ENCODE results near the gene CLCF1. TPM values are rescaled to one million over a fixed set of nuclear protein-coding genes. Genes with fewer than 3 reads are reported as not detected.

CLCF1 gene
- total RNA-seq, result 1 to 10 TPM; 1.7 to 4.0 TPM

GRCh38 chr11:67372993-67373647 is at the start of gene CLCF1:
CLCF1 (minus strand) TSS chr11:67373598; CDS start chr11:67373539, 59 bp downstream.
- TF ChIP-seq, protein P1, sequence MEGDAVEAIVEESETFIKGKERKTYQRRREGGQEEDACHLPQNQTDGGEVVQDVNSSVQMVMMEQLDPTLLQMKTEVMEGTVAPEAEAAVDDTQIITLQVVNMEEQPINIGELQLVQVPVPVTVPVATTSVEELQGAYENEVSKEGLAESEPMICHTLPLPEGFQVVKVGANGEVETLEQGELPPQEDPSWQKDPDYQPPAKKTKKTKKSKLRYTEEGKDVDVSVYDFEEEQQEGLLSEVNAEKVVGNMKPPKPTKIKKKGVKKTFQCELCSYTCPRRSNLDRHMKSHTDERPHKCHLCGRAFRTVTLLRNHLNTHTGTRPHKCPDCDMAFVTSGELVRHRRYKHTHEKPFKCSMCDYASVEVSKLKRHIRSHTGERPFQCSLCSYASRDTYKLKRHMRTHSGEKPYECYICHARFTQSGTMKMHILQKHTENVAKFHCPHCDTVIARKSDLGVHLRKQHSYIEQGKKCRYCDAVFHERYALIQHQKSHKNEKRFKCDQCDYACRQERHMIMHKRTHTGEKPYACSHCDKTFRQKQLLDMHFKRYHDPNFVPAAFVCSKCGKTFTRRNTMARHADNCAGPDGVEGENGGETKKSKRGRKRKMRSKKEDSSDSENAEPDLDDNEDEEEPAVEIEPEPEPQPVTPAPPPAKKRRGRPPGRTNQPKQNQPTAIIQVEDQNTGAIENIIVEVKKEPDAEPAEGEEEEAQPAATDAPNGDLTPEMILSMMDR (IDR thresholded peaks at IDR 0.05), result no peak
- Histone ChIP-seq H3K4me1 (peaks cover 15% of the 10 kb centered on the region), H3K27ac (peak within 1 kb of the TSS; percentile 95), H3K9ac (ENCODE audit: low read depth in 2 of 2, low read length in 2 of 2) (peak within 1 kb of the TSS; percentile 71 to 94), H3K36me3 (no peaks in the 10 kb centered on the region), H3K4me3 (peak within 1 kb of the TSS; percentile 75), H3K27me3 (no peaks in the 10 kb centered on the region), H3K9me3 (no peaks in the 10 kb centered on the region)
- peak; percentile 71 for DNase-seq
- intact Hi-C loops (cut with DNase I), result no loop called here

- Histone ChIP-seq H3K4me1 (no peaks in the 10 kb centered on the region), H3K9me3 (no peaks in the 10 kb centered on the region), H3K36me3 (no peaks in the 10 kb centered on the region), H3K27ac (no peak overlapping the region), H3K27me3 (no peaks in the 10 kb centered on the region), H3K4me3 (no peak overlapping the region), H3K9ac (ENCODE audit: low read depth in 2 of 2, low read length in 2 of 2) (no peak overlapping the region)
- no peak for DNase-seq
- intact Hi-C loops (cut with DNase I), result no loop called here
- TF ChIP-seq, protein P1 (IDR thresholded peaks at IDR 0.05), result no peak
These were observed 49.5 kb upstream of the CLCF1 start for GRCh38 chr11:67422891-67423290.

DNA sequence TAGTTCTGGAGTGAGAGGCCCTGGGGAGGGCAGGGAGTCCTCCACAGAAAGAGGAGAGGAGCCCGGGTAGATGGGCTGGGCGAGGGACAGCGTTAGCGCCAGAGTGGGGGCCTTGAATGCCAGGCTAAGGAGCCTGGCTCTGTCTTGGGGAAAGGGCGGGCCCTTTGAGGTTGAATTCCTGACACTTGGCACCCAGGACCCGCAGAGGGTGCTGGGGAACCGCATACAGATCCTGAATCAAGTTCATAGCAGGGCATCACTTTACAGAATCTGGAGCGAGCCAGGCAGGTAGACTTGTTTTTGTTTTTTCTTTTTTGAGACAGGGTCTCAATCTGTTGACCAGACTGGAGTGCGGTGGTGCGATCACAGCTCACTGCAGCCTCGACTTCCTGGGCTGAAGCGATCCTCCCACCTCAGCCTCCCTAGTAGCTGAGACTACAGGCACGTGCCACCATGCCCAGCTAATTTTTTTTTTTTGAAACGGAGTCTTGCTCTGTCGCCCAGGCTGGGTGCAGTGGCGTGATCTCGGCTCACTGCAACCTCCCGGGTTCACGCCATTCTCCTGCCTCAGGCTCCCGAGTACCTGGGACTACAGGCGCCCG is 48.1 kb upstream of the CLCF1 start:
- intact Hi-C loops (cut with DNase I), result no loop called here
- no peaks in the 10 kb centered on the region for H3K9me3 ChIP-seq
- no peaks in the 10 kb centered on the region for H3K36me3 ChIP-seq
- H3K4me1 ChIP-seq, result no peaks in the 10 kb centered on the region
- H3K27me3 ChIP-seq, result no peaks in the 10 kb centered on the region
- peak overlapping the region; percentile 88 for H3K27ac ChIP-seq
- peak overlapping the region; percentile 54 for H3K4me3 ChIP-seq
- TF ChIP-seq, protein P1 (IDR thresholded peaks at IDR 0.05), result no peak
- no peak overlapping the region for H3K9ac ChIP-seq (ENCODE audit: low read depth in 2 of 2, low read length in 2 of 2)
- no peak for DNase-seq

DNA sequence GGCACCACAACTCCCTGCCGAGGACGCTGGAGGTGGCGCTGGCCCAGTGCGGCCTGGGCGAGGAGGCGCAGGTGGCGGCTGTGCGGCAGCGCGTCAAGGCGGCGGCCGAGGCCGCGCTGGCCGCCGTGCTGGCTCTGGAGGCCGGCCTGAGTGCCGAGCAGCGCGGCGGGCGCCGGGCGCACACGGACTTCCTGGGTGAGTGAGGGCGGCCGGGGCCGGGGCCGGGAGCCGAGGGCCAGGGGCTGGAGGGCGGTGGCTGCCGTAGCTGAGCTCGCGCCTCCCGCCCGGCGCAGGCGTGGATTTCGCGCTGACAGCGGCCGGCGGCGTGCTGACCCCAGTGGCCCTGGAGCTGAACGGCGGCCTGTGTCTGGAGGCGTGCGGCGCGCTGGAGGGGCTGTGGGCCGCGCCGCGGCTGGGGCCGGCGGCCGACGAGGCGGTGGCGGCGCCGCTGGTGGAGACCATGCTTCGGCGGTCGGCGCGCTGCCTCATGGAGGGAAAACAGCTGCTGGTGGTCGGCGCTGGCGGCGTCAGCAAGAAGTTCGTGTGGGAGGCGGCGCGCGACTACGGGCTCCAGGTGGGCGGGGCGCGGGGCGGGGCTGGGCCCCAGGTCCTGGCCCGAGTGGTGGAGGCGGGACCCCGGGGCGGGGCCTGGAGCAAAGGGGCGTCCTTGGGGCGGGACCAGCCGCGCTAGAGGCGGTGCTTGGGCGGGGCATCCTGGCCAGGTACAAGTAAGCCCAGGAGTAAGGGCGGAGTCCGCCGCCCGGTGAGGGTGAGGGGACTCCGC is 47.4 kb upstream of the CLCF1 start:
- peak overlapping the region; percentile 88 for H3K27ac ChIP-seq
- no peaks in the 10 kb centered on the region for H3K4me1 ChIP-seq
- TF ChIP-seq, protein P1 (IDR thresholded peaks at IDR 0.05), result no peak
- peak overlapping the region; percentile 54 for H3K4me3 ChIP-seq
- no peaks in the 10 kb centered on the region for H3K9me3 ChIP-seq
- no peaks in the 10 kb centered on the region for H3K27me3 ChIP-seq
- peak overlapping the region; percentile 76 to 97 for H3K9ac ChIP-seq (ENCODE audit: low read depth in 2 of 2, low read length in 2 of 2)
- peak; percentile 99 for DNase-seq
- intact Hi-C loops (cut with DNase I), result no loop called here
- H3K36me3 ChIP-seq, result no peaks in the 10 kb centered on the region

- Histone ChIP-seq H3K27ac (peak overlapping the region; percentile 88), H3K36me3 (no peaks in the 10 kb centered on the region), H3K9ac (ENCODE audit: low read depth in 2 of 2, low read length in 2 of 2) (peak overlapping the region; percentile 76 to 97), H3K9me3 (no peaks in the 10 kb centered on the region), H3K4me1 (no peaks in the 10 kb centered on the region), H3K27me3 (no peaks in the 10 kb centered on the region), H3K4me3 (peak overlapping the region; percentile 54)
- intact Hi-C loops (cut with DNase I), result no loop called here
- no peak for DNase-seq
- TF ChIP-seq, protein P1 (IDR thresholded peaks at IDR 0.05), result no peak
These were observed 46.8 kb upstream of the CLCF1 start for GRCh38 chr11:67420147-67420645.

All from colonic mucosa (tissue), 4 donors.